CD14-positive monocyte (primary cell): ENCODE measurements around the gene SAMD14. TPM values are rescaled to one million over a fixed set of nuclear protein-coding genes. Genes with fewer than 3 reads are reported as not detected.

ENCODE experiments used
- DNase-seq, 3 donors: peaks; one replicate each; pipeline ENCODE4 v3.0.0-alpha.2; 2011 to 2022
- H2AFZ ChIP-seq: 2 replicates; pipeline ENCODE4 v1.6.0; 2012; ENCODE audit warnings: mild to moderate bottlenecking, low read depth, low read length, inconsistent platforms; ENCODE audit not compliant: insufficient read depth, poor library complexity, severe bottlenecking
- H3K27ac ChIP-seq, 2 donors: 1 replicate in 1 of 2; 2 replicates in 1 of 2; pipeline ENCODE4 v1.5.1; 2012 to 2013; ENCODE audit warnings: low read length in 2 of 2, control low read depth in 1 of 2, inconsistent platforms in 1 of 2, low read depth in 1 of 2, mild to moderate bottlenecking in 1 of 2
- H3K27me3 ChIP-seq, 2 donors: one replicate each; pipeline versions ENCODE4 v1.6.0 to v1.6.1; 2011 to 2013; ENCODE audit warnings: low read length in 2 of 2; ENCODE audit not compliant: control insufficient read depth in 2 of 2, insufficient read depth in 2 of 2
- H3K36me3 ChIP-seq, 2 donors: replicated peaks in 1 of 2; 1 replicate in 1 of 2; 2 replicates in 1 of 2; pipeline versions ENCODE4 v1.5.1 to v1.6.1; 2012 to 2013; ENCODE audit warnings: low read length in 2 of 2, control low read depth in 1 of 2, inconsistent platforms in 1 of 2, mild to moderate bottlenecking in 1 of 2; ENCODE audit not compliant: insufficient read depth in 2 of 2, control insufficient read depth in 1 of 2
- H3K4me1 ChIP-seq, 2 donors: 1 replicate in 1 of 2; 2 replicates in 1 of 2; pipeline versions ENCODE4 v1.5.1 to v1.6.1; 2012 to 2013; ENCODE audit warnings: low read length in 2 of 2, control low read depth in 1 of 2, inconsistent platforms in 1 of 2, mild to moderate bottlenecking in 1 of 2, moderate library complexity in 1 of 2; ENCODE audit not compliant: insufficient read depth in 2 of 2, control insufficient read depth in 1 of 2
- H3K4me2 ChIP-seq: replicated peaks from 2 replicates; pipeline ENCODE3; 2012; ENCODE audit warnings: low read length, moderate library complexity, mild to moderate bottlenecking; ENCODE audit not compliant: poor library complexity, severe bottlenecking; ENCODE audit errors: extremely low read depth
- H3K4me3 ChIP-seq, 3 experiments: fragments of 200-600 bp in 1 of 3; sonication (generic) in 1 of 3; replicated peaks in 1 of 3; 1 replicate in 2 of 3; 2 replicates in 1 of 3; pipeline ENCODE4 v1.5.1; 2011 to 2013; ENCODE audit warnings: low read length in 3 of 3, mild to moderate bottlenecking in 3 of 3, control low read depth in 2 of 3, low read depth in 2 of 3, inconsistent platforms in 1 of 3, moderate library complexity in 1 of 3
- H3K79me2 ChIP-seq: 2 replicates; pipeline ENCODE4 v1.6.0; 2012; ENCODE audit warnings: mild to moderate bottlenecking, control low read depth, inconsistent platforms, low read length, moderate library complexity; ENCODE audit not compliant: insufficient read depth
- H3K9ac ChIP-seq: 2 replicates; pipeline ENCODE4 v1.6.0; 2017; ENCODE audit warnings: low read length, mild to moderate bottlenecking; ENCODE audit not compliant: insufficient read depth, poor library complexity, severe bottlenecking
- H3K9me3 ChIP-seq, 2 donors: replicated peaks in 1 of 2; 1 replicate in 1 of 2; 2 replicates in 1 of 2; pipeline versions ENCODE4 v1.5.1 to v1.6.1; 2012 to 2013; ENCODE audit warnings: low read length in 2 of 2, control low read depth in 1 of 2; ENCODE audit not compliant: control insufficient read depth in 1 of 2, insufficient read depth in 1 of 2
- H4K20me1 ChIP-seq: 2 replicates; pipeline ENCODE4 v1.6.0; 2012; ENCODE audit warnings: mild to moderate bottlenecking, low read length, control low read depth, moderate library complexity; ENCODE audit not compliant: insufficient read depth
- H3K27ac Mint-ChIP-seq, 7 donors: one replicate each; pipeline ENCODE4 v1.8.0; 2020; ENCODE audit warnings: mild to moderate bottlenecking in 7 of 7, mixed read lengths in 7 of 7, moderate library complexity in 6 of 7, inconsistent platforms in 2 of 7
- H3K27me3 Mint-ChIP-seq, 3 donors: one replicate each; pipeline ENCODE4 v1.8.0; 2021 to 2022; ENCODE audit warnings: low read depth in 3 of 3, mild to moderate bottlenecking in 3 of 3, mixed read lengths in 3 of 3, moderate library complexity in 3 of 3, inconsistent platforms in 1 of 3
- H3K36me3 Mint-ChIP-seq, 2 donors: one replicate each; pipeline ENCODE4 v1.8.0; 2020; ENCODE audit warnings: mixed read lengths in 2 of 2, inconsistent platforms in 1 of 2, mild to moderate bottlenecking in 1 of 2
- H3K4me1 Mint-ChIP-seq: one replicate; pipeline ENCODE4 v1.8.0; 2020; ENCODE audit warnings: mild to moderate bottlenecking, mixed read lengths
- H3K4me3 Mint-ChIP-seq, 2 donors: one replicate each; pipeline ENCODE4 v1.8.0; 2020; ENCODE audit warnings: mild to moderate bottlenecking in 2 of 2, mixed read lengths in 2 of 2, moderate library complexity in 1 of 2
- H3K9me3 Mint-ChIP-seq, 7 donors: one replicate each; pipeline ENCODE4 v1.8.0; 2020 to 2022; ENCODE audit warnings: mixed read lengths in 7 of 7, mild to moderate bottlenecking in 6 of 7, moderate library complexity in 6 of 7, inconsistent platforms in 2 of 7
- CTCF ChIP-seq: fragments of 200-600 bp; IDR thresholded peaks from one replicate; pipeline ENCODE4 v1.8.0; 2022; ENCODE audit warnings: antibody characterized with exemption, mild to moderate bottlenecking
- WGBS: methylation state at CpG from one replicate; pipeline ENCODE4 v1.1.5; 2013; ENCODE audit warnings: missing lambda C conversion rate; ENCODE audit not compliant: insufficient coverage; 5-methylcytosine and 5-hydroxymethylcytosine counted together
- intact Hi-C, 2 donors: fragments of 100-400 bp; cut with micrococcal nuclease; formaldehyde crosslinking; loops; one replicate each; pipeline versions ENCODE4 v1.15.0 to v1.15.1; 2023
- polyA plus RNA-seq, 3 donors: library from polyadenylated mRNA; depleted of rRNA in 1 of 3; unstranded in 2 of 3; stranded (reverse) in 1 of 3; fragments of 300-500 nt in 2 of 3; fragments of >200 nt in 1 of 3; fragmentation: Illumina TruSeq in 2 of 3; gene quantifications; 1 replicate in 2 of 3; 2 replicates in 1 of 3; pipeline ENCODE4 v1.2.3, GENCODE V29; 2012 to 2021

SAMD14 gene
- polyA plus RNA-seq, 3 donors = 0.09 TPM; not detected in 2

GRCh38 chr17:50118828-50119218 lies 11.1 kb downstream of the SAMD14 start:
- H3K79me2 ChIP-seq = no peaks in the 10 kb centered on the region
- no peaks in the 10 kb centered on the region for H3K9me3 ChIP-seq
- no peak overlapping the region for H2AFZ ChIP-seq
- H3K4me1 ChIP-seq = peaks cover 4 to 9% of the 10 kb centered on the region in 2 donors
- H3K4me3 ChIP-seq = no peak overlapping the region
- H3K27me3 ChIP-seq = peaks cover 42 to 67% of the 10 kb centered on the region in 2 donors
- no peak for TF ChIP-seq CTCF
- Mint-ChIP-seq H3K27ac (no peak overlapping the region), H3K4me3 (no peak overlapping the region), H3K27me3 (peaks cover 77 to 87% (median 82%) of the 10 kb centered on the region in 3 donors), H3K4me1 (peaks cover 8% of the 10 kb centered on the region), H3K36me3 (peaks cover 2 to 3% of the 10 kb centered on the region in 2 donors), H3K9me3 (peaks cover 0 to 12% (median 5%) of the 10 kb centered on the region in 7 donors)
- intact Hi-C loops = no loop called here
- no peaks in the 10 kb centered on the region for H3K36me3 ChIP-seq
- H3K4me2 ChIP-seq = no peak overlapping the region
- DNase-seq = no peak
- WGBS = 91% methylated on average over 4 of the region's 4 CpGs
- H4K20me1 ChIP-seq = no peaks in the 10 kb centered on the region
- no peak overlapping the region for H3K27ac ChIP-seq
- H3K9ac ChIP-seq = no peak overlapping the region

GRCh38 chr17:50118076-50118827 lies 11.7 kb downstream of the SAMD14 start:
- H3K36me3 ChIP-seq = no peaks in the 10 kb centered on the region
- H3K27ac ChIP-seq = no peak overlapping the region
- no peak overlapping the region for H3K4me3 ChIP-seq
- H3K27me3 Mint-ChIP-seq = peaks cover 75 to 84% (median 81%) of the 10 kb centered on the region in 3 donors
- H3K4me1 ChIP-seq = peaks cover 4 to 9% of the 10 kb centered on the region in 2 donors
- DNase-seq = no peak
- H4K20me1 ChIP-seq = no peaks in the 10 kb centered on the region
- WGBS = 95% methylated on average over 18 of the region's 23 CpGs
- H3K4me2 ChIP-seq = no peak overlapping the region
- no peak for TF ChIP-seq CTCF
- peak overlapping the region in 1 of 2 donors; percentile 87 for H3K4me3 Mint-ChIP-seq
- H3K4me1 Mint-ChIP-seq = peaks cover 8% of the 10 kb centered on the region
- intact Hi-C loops = no loop called here
- H3K9me3 ChIP-seq = no peaks in the 10 kb centered on the region
- no peaks in the 10 kb centered on the region for H3K79me2 ChIP-seq
- H3K9ac ChIP-seq = no peak overlapping the region
- peaks cover 41 to 62% of the 10 kb centered on the region in 2 donors for H3K27me3 ChIP-seq
- H2AFZ ChIP-seq = no peak overlapping the region
- H3K9me3 Mint-ChIP-seq = peaks cover 0 to 12% (median 5%) of the 10 kb centered on the region in 7 donors
- no peak overlapping the region for H3K27ac Mint-ChIP-seq
- peaks cover 2 to 3% of the 10 kb centered on the region in 2 donors for H3K36me3 Mint-ChIP-seq
